ENCODE measurements around the gene RHOBTB1.

The RHOBTB1 gene

GRCh38 chr10:60905580-60905979, 38.4 kb downstream of the RHOBTB1 start:
- no peak for DNase-seq (ENCODE audit: low read depth)

- DNase-seq (ENCODE audit: low read depth), result no peak
Measured at GRCh38 chr10:60903096-60903495, 40.9 kb downstream of the RHOBTB1 start.

- DNase-seq (ENCODE audit: low read depth), result no peak
Measured at GRCh38 chr10:60901561-60902235, 42.3 kb downstream of the RHOBTB1 start.

GRCh38 chr10:60899266-60899665, 44.7 kb downstream of the RHOBTB1 start:
- DNase-seq (ENCODE audit: low read depth), result no peak

GRCh38 chr10:60898321-60898720, 45.7 kb downstream of the RHOBTB1 start:
- no peak for DNase-seq (ENCODE audit: low read depth)

- no peak for DNase-seq (ENCODE audit: low read depth)
Measured at GRCh38 chr10:60896810-60897209, 47.2 kb downstream of the RHOBTB1 start.

GRCh38 chr10:60896033-60896432, 48.0 kb downstream of the RHOBTB1 start:
- no peak for DNase-seq (ENCODE audit: low read depth)

- no peak for DNase-seq (ENCODE audit: low read depth)
Measured at GRCh38 chr10:60894786-60895185, 49.2 kb downstream of the RHOBTB1 start.

- DNase-seq (ENCODE audit: low read depth), result no peak
Measured at GRCh38 chr10:60893231-60893630, 50.8 kb downstream of the RHOBTB1 start.

- no peak for DNase-seq (ENCODE audit: low read depth)
Measured at GRCh38 chr10:60892571-60892970, 51.4 kb downstream of the RHOBTB1 start.

- no peak for DNase-seq (ENCODE audit: low read depth)
Measured at GRCh38 chr10:60890811-60891210, 53.2 kb downstream of the RHOBTB1 start.

- no peak for DNase-seq (ENCODE audit: low read depth)
Measured at GRCh38 chr10:60883187-60883586, 60.8 kb downstream of the RHOBTB1 start.

GRCh38 chr10:60878224-60878623, 65.8 kb downstream of the RHOBTB1 start:
- no peak for DNase-seq (ENCODE audit: low read depth)

GRCh38 chr10:60877777-60878120, 66.2 kb downstream of the RHOBTB1 start:
- no peak for DNase-seq (ENCODE audit: low read depth)

- DNase-seq (ENCODE audit: low read depth), result no peak
Measured at GRCh38 chr10:60877061-60877776, 66.8 kb downstream of the RHOBTB1 start.

GRCh38 chr10:60873758-60874157, 70.2 kb downstream of the RHOBTB1 start:
- no peak for DNase-seq (ENCODE audit: low read depth)

- DNase-seq (ENCODE audit: low read depth), result no peak
Measured at GRCh38 chr10:60872451-60872850, 71.5 kb downstream of the RHOBTB1 start.

- DNase-seq (ENCODE audit: low read depth), result no peak
Measured at GRCh38 chr10:60871215-60871614, 72.8 kb downstream of the RHOBTB1 start.

- no peak for DNase-seq (ENCODE audit: low read depth)
Measured at GRCh38 chr10:60870803-60871202, 73.2 kb downstream of the RHOBTB1 start.

GRCh38 chr10:60870416-60870728, 73.6 kb downstream of the RHOBTB1 start:
- DNase-seq (ENCODE audit: low read depth), result no peak

GRCh38 chr10:60869652-60870415, 74.2 kb downstream of the RHOBTB1 start:
- DNase-seq (ENCODE audit: low read depth), result no peak

- DNase-seq (ENCODE audit: low read depth), result no peak
Measured at GRCh38 chr10:60868946-60869345, 75.0 kb downstream of the RHOBTB1 start.

- no peak for DNase-seq (ENCODE audit: low read depth)
Measured at GRCh38 chr10:60865198-60865783, 78.7 kb downstream of the RHOBTB1 start.
